HCT116 (cell line): ENCODE data around the gene IQGAP2. TPM values are rescaled to one million over a fixed set of nuclear protein-coding genes. Genes with fewer than 3 reads are reported as not detected.

Experiments
- ATAC-seq: fragments of 200-7000 bp; cut with Tn5 transposase; 2 replicates; pipeline ENCODE4 v1.9.1; 2020; ENCODE audit warnings: mild to moderate bottlenecking, moderate library complexity
- BruUV-seq: library from RNA; stranded (reverse); fragments of 400-500 nt; replicated peaks from 2 replicates; lab custom pipeline; 2021; lab: Mats Ljungman, UMichigan
- CTCF ChIA-PET: fragments of 300-600 bp; sonication (Branson Sonifier 250); formaldehyde crosslinking; loops from one replicate; lab custom pipeline; 2021; ENCODE audit warnings: antibody characterized with exemption; lab: Charles Lee
- POLR2A ChIA-PET: fragments of 300-600, 350-600 bp; sonication (Branson Sonifier 250); formaldehyde crosslinking; loops from one replicate; lab custom pipeline; 2021; ENCODE audit warnings: antibody characterized with exemption; lab: Charles Lee
- RAD21 ChIA-PET, 2 experiments: fragments of 300-600 bp; sonication (Branson Sonifier 250); formaldehyde crosslinking; loops; one replicate each; lab custom pipeline; 2023; ENCODE audit warnings: low total read pairs in 2 of 2; ENCODE audit not compliant: uncharacterized antibody in 2 of 2, unreplicated experiment in 2 of 2, low non-redundant PET in 1 of 2; lab: Charles Lee
- DNase-seq: peaks from one replicate; pipeline ENCODE4 v3.0.0-alpha.2; 2010; ENCODE audit warnings: low read depth, low spot score
- H2AFZ ChIP-seq: fragments of 200-600 bp; shearing (Covaris generic), sonication (generic); 2 replicates; pipeline ENCODE4 v1.6.1; 2017; ENCODE audit warnings: low read depth, mixed run types, mixed read lengths, antibody characterized with exemption, low read length; ENCODE audit not compliant: poor library complexity, severe bottlenecking
- H3K27ac ChIP-seq: 2 replicates; pipeline ENCODE4 v1.5.1; 2012; ENCODE audit warnings: low read depth, low read length
- H3K27me3 ChIP-seq: fragments of 200-600 bp; sonication (generic); 2 replicates; pipeline ENCODE4 v1.6.1; 2016; ENCODE audit warnings: mixed run types, low read length, mixed read lengths; ENCODE audit not compliant: insufficient read depth
- H3K36me3 ChIP-seq, 2 experiments: fragments of 200-500 bp in 1 of 2; fragments of 200-600 bp in 1 of 2; sonication (Bioruptor generic) in 1 of 2; sonication (generic) in 1 of 2; 2 replicates each; pipeline versions ENCODE4 v1.5.1 to v1.6.1; 2014 to 2016; ENCODE audit warnings: low read length in 2 of 2, inconsistent platforms in 1 of 2, mixed read lengths in 1 of 2, mixed run types in 1 of 2; ENCODE audit not compliant: insufficient read depth in 2 of 2, control insufficient read depth in 1 of 2
- H3K4me1 ChIP-seq, 2 experiments: fragments of 200-600 bp in 1 of 2; sonication (generic) in 1 of 2; 2 replicates each; pipeline versions ENCODE4 v1.5.1 to v1.6.1; 2012 to 2017; ENCODE audit warnings: low read length in 2 of 2, inconsistent platforms in 1 of 2, mild to moderate bottlenecking in 1 of 2, mixed read lengths in 1 of 2, mixed run types in 1 of 2, moderate library complexity in 1 of 2; ENCODE audit not compliant: insufficient read depth in 2 of 2, control insufficient read depth in 1 of 2
- H3K4me2 ChIP-seq: fragments of 200-600 bp; sonication (generic); 2 replicates; pipeline ENCODE4 v1.6.1; 2017; ENCODE audit warnings: mixed run types, low read length, mixed read lengths
- H3K4me3 ChIP-seq, 2 experiments: fragments of 200-600 bp in 1 of 2; sonication (generic) in 1 of 2; replicated peaks in 1 of 2; 2 replicates each; pipeline ENCODE4 v1.5.1; 2011 to 2016; ENCODE audit warnings: low read length in 2 of 2, control low read depth in 1 of 2, low read depth in 1 of 2, mild to moderate bottlenecking in 1 of 2, mixed read lengths in 1 of 2, mixed run types in 1 of 2
- H3K79me2 ChIP-seq: fragments of 200-600 bp; sonication (generic); 2 replicates; pipeline ENCODE4 v1.6.1; 2017; ENCODE audit warnings: mild to moderate bottlenecking, mixed run types, low read length, moderate library complexity, mixed read lengths; ENCODE audit not compliant: insufficient read depth
- H3K9ac ChIP-seq: fragments of 200-600 bp; sonication (generic); 2 replicates; pipeline ENCODE4 v1.6.1; 2016; ENCODE audit warnings: low read length, mixed read lengths
- H3K9me2 ChIP-seq: fragments of 200-600 bp; sonication (generic), shearing (Covaris generic); 2 replicates; pipeline ENCODE4 v1.6.1; 2017; ENCODE audit warnings: mixed run types, mild to moderate bottlenecking, moderate library complexity; ENCODE audit not compliant: insufficient read depth
- H3K9me3 ChIP-seq, 2 experiments: fragments of 200-500 bp in 1 of 2; fragments of 200-600 bp in 1 of 2; sonication (Bioruptor generic) in 1 of 2; sonication (generic) in 1 of 2; 2 replicates each; pipeline ENCODE4 v1.6.1; 2014 to 2017; ENCODE audit warnings: low read length in 2 of 2, mixed read lengths in 2 of 2, inconsistent platforms in 1 of 2, low read depth in 1 of 2, mild to moderate bottlenecking in 1 of 2, mixed run types in 1 of 2, moderate library complexity in 1 of 2; ENCODE audit not compliant: control insufficient read depth in 1 of 2, insufficient read depth in 1 of 2
- H4K20me1 ChIP-seq: fragments of 200-600 bp; sonication (generic), shearing (Covaris generic); 2 replicates; pipeline ENCODE4 v1.6.1; 2017; ENCODE audit warnings: mixed run types, mild to moderate bottlenecking, moderate library complexity; ENCODE audit not compliant: insufficient read depth
- ATF3 ChIP-seq: IDR thresholded peaks from 2 replicates; pipeline ENCODE4 v1.6.1; 2012
- CBX3 ChIP-seq: IDR thresholded peaks from 2 replicates; pipeline ENCODE4 v1.6.1; 2012; ENCODE audit warnings: low read depth
- CEBPB ChIP-seq: IDR thresholded peaks from 2 replicates; pipeline ENCODE4 v1.6.1; 2012; ENCODE audit warnings: low read depth
- FOSL1 ChIP-seq: IDR thresholded peaks from 2 replicates; pipeline ENCODE4 v1.6.1; 2012; ENCODE audit warnings: low read depth
- MAX ChIP-seq: IDR thresholded peaks from 2 replicates; pipeline ENCODE4 v1.6.1; 2012
- POLR2A ChIP-seq: IDR thresholded peaks from 2 replicates; pipeline ENCODE4 v1.7.0; 2011; ENCODE audit warnings: borderline replicate concordance; ENCODE audit not compliant: insufficient read depth, insufficient read length; ENCODE audit errors: extremely low read depth
- RAD21 ChIP-seq: IDR thresholded peaks from 2 replicates; pipeline ENCODE4 v1.6.1; 2012; ENCODE audit warnings: low read depth, mild to moderate bottlenecking
- SRF ChIP-seq: IDR thresholded peaks from 2 replicates; pipeline ENCODE4 v1.6.1; 2012; ENCODE audit warnings: low read depth
- TCF7L2 ChIP-seq: IDR thresholded peaks from 2 replicates; pipeline ENCODE4 v1.7.0; 2011; ENCODE audit warnings: borderline replicate concordance, inconsistent platforms; ENCODE audit not compliant: insufficient read depth, insufficient read length; ENCODE audit errors: extremely low read depth
- YY1 ChIP-seq: IDR thresholded peaks from 2 replicates; pipeline ENCODE4 v1.6.1; 2011; ENCODE audit warnings: low read length, low read depth, moderate library complexity, mild to moderate bottlenecking; ENCODE audit not compliant: insufficient replicate concordance; ENCODE audit errors: extremely low read depth
- intact Hi-C: fragments of 100-400 bp; cut with micrococcal nuclease; formaldehyde crosslinking; loops from 2 replicates; pipeline ENCODE4 v1.10.0; 2022
- total RNA-seq: library from RNA; stranded (reverse); gene quantifications from one replicate; pipeline ENCODE4 v1.2.1, GENCODE V29; 2021; ENCODE audit not compliant: unreplicated experiment
- TF ChIP-seq, protein P1 (sequence below), 3 experiments: fragments of 200-600 bp in 1 of 3; sonication (generic) in 1 of 3; IDR thresholded peaks in 2 of 3; conservative IDR thresholded peaks in 1 of 3; 2 replicates each; pipeline ENCODE4 v1.5.1; 2012 to 2017; ENCODE audit warnings: low read depth in 2 of 3, low read length in 2 of 3, antibody characterized with exemption in 1 of 3, borderline replicate concordance in 1 of 3, control low read depth in 1 of 3, mild to moderate bottlenecking in 1 of 3, mixed read lengths in 1 of 3, mixed run types in 1 of 3, moderate library complexity in 1 of 3; ENCODE audit not compliant: insufficient read depth in 1 of 3
- TF ChIP-seq, protein P2 (sequence below): IDR thresholded peaks from 2 replicates; pipeline ENCODE4 v1.6.1; 2011; ENCODE audit warnings: mild to moderate bottlenecking, low read length, moderate library complexity; ENCODE audit not compliant: insufficient replicate concordance; ENCODE audit errors: extremely low read depth

Gene IQGAP2
- total RNA-seq, 1 experiment from 2014 or later = 2.0 TPM

DNA sequence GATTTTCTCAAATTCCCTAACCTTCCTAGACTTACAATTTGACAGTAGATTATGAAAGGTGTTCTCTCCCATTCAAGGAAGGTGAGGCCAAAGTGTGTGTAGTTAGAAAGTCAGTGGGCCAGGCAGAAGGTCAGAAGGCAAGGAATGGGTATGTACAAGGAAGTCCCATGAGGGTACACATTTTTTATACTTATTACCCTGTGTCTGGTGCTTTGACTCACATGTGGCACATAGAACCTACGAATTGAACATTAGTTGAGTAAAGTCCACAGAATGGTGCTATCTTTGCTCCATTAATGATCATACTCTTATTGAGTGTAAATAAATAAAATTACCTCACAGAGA is 55.4 kb downstream of the IQGAP2 start:
- H3K27ac ChIP-seq = no peak overlapping the region
- no peaks in the 10 kb centered on the region for H3K9me2 ChIP-seq
- no peak overlapping the region for H3K4me2 ChIP-seq
- no peaks in the 10 kb centered on the region for H3K9me3 ChIP-seq
- BruUV-seq = no TSS peak
- intact Hi-C loops = no loop called here
- no peaks in the 10 kb centered on the region for H4K20me1 ChIP-seq
- H3K79me2 ChIP-seq = no peaks in the 10 kb centered on the region
- ChIA-PET CTCF (no interaction called here), POLR2A (no interaction called here), RAD21 (no interaction called here)
- H2AFZ ChIP-seq = no peak overlapping the region
- 0 out of 2 replicates have a peak, but pooled peaks cover 5% of the 10 kb centered on the region for H3K27me3 ChIP-seq
- ATAC-seq = no peak
- no peak for DNase-seq
- H3K36me3 ChIP-seq = no peaks in the 10 kb centered on the region
- H3K9ac ChIP-seq = no peak overlapping the region
- H3K4me1 ChIP-seq = 0 out of 4 replicates have a peak, but pooled peaks cover 0 to under 1% of the 10 kb centered on the region in 2 experiments
- TF ChIP-seq SRF (no peak), YY1 (no peak)
- TF ChIP-seq, all 23 proteins: peak for 0
- no peak overlapping the region for H3K4me3 ChIP-seq

DNA sequence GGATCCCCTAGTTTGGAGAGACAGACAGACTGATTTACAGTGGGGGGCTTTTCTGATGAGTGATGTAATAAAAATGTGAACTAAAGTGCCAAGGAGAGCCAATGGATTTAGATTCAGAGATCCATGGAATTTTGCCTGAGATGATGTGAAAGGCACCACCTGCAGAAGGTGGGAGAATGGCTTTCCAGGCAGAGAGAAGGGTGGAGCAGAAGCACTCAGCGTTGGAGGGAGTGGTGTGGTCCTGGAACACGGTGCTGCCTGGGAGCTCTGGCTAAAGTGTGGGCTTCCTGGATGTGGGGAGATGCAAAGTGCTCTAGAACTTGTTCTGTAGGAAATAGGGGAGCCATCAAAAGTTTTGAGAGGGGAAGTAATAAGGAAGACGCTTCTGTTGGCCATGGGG is 57.0 kb downstream of the IQGAP2 start:
- intact Hi-C loops = no loop called here
- ChIA-PET RAD21 (interaction anchor here in 1 of 2 experiments (0.7 kb wide), 1 partner anchor 12 kb away, joined by 3 read pairs; no protein-coding TSS in a partner anchor), CTCF (no interaction called here), POLR2A (no interaction called here)
- DNase-seq = no peak
- Histone ChIP-seq H4K20me1 (no peaks in the 10 kb centered on the region), H3K9ac (no peak overlapping the region), H3K4me1 (no peaks in the 10 kb centered on the region), H3K27ac (no peak overlapping the region), H3K4me2 (no peak overlapping the region), H2AFZ (no peak overlapping the region), H3K9me2 (no peaks in the 10 kb centered on the region), H3K27me3 (0 out of 2 replicates have a peak, but pooled peaks cover 5% of the 10 kb centered on the region), H3K79me2 (no peaks in the 10 kb centered on the region), H3K4me3 (no peak overlapping the region), H3K9me3 (no peaks in the 10 kb centered on the region), H3K36me3 (no peaks in the 10 kb centered on the region)
- BruUV-seq = no TSS peak
- ATAC-seq = no peak
- TF ChIP-seq SRF (no peak), RAD21 (no peak), CBX3 (no peak), FOSL1 (no peak), TCF7L2 (no peak), ATF3 (no peak), CEBPB (no peak), MAX (no peak), POLR2A (no peak)
- TF ChIP-seq, protein P1, sequence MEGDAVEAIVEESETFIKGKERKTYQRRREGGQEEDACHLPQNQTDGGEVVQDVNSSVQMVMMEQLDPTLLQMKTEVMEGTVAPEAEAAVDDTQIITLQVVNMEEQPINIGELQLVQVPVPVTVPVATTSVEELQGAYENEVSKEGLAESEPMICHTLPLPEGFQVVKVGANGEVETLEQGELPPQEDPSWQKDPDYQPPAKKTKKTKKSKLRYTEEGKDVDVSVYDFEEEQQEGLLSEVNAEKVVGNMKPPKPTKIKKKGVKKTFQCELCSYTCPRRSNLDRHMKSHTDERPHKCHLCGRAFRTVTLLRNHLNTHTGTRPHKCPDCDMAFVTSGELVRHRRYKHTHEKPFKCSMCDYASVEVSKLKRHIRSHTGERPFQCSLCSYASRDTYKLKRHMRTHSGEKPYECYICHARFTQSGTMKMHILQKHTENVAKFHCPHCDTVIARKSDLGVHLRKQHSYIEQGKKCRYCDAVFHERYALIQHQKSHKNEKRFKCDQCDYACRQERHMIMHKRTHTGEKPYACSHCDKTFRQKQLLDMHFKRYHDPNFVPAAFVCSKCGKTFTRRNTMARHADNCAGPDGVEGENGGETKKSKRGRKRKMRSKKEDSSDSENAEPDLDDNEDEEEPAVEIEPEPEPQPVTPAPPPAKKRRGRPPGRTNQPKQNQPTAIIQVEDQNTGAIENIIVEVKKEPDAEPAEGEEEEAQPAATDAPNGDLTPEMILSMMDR (IDR thresholded peaks at IDR 0.05 in 2 of 3, conservative IDR thresholded peaks at IDR 0.05 in 1 of 3; ENCODE audit: borderline replicate concordance in 1 of 3, insufficient read depth in 1 of 3, low read depth in 2 of 3, low read length in 2 of 3) = no peak
- TF ChIP-seq, protein P2, sequence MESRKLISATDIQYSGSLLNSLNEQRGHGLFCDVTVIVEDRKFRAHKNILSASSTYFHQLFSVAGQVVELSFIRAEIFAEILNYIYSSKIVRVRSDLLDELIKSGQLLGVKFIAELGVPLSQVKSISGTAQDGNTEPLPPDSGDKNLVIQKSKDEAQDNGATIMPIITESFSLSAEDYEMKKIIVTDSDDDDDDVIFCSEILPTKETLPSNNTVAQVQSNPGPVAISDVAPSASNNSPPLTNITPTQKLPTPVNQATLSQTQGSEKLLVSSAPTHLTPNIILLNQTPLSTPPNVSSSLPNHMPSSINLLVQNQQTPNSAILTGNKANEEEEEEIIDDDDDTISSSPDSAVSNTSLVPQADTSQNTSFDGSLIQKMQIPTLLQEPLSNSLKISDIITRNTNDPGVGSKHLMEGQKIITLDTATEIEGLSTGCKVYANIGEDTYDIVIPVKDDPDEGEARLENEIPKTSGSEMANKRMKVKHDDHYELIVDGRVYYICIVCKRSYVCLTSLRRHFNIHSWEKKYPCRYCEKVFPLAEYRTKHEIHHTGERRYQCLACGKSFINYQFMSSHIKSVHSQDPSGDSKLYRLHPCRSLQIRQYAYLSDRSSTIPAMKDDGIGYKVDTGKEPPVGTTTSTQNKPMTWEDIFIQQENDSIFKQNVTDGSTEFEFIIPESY = no peak
